HG02763 (cell line): ENCODE results near the gene RASL12.
"Not testable (repeated sequence)": the region's sequence is repeated elsewhere in the genome, so short reads cannot be mapped to it uniquely, and the experiment has no call there.

Experiments
- ATAC-seq: cut with Tn5 transposase; IDR thresholded peaks from one replicate; pipeline ENCODE4 v1.9.1; 2021; ENCODE audit warnings: mild to moderate bottlenecking, moderate library complexity; ENCODE audit not compliant: unreplicated experiment

RASL12 gene

GRCh38 chr15:65076486-65077290, 8.9 kb upstream of the RASL12 start, which contains the start of gene KBTBD13:
TSS of gene KBTBD13 (plus strand) at chr15:65076746. CDS start at chr15:65076816, 70 bp downstream.
- no peak for ATAC-seq

GRCh38 chr15:65075607-65076395, 8.0 kb upstream of the RASL12 start:
- ATAC-seq = not testable (repeated sequence)

DNA sequence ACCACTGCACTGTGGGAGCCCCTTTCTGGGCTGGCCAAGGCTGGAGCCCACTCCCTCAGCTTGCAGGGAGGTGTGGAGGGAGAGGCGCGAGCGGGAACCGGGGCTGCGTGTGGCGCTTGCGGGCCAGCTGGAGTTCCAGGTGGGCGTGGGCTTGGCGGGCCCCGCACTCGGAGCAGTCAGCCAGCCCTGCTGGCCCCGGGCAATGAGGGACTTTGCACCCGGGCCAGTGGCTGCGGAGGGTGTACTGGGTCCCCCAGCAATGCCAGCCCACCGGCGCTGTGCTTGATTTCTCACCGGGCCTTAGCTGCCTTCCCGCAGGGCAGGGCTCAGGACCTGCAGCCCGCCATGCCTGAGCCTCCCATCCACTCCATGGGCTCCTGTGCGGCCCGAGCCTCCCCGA, 7.2 kb upstream of the RASL12 start:
- ATAC-seq = not testable (repeated sequence)

DNA sequence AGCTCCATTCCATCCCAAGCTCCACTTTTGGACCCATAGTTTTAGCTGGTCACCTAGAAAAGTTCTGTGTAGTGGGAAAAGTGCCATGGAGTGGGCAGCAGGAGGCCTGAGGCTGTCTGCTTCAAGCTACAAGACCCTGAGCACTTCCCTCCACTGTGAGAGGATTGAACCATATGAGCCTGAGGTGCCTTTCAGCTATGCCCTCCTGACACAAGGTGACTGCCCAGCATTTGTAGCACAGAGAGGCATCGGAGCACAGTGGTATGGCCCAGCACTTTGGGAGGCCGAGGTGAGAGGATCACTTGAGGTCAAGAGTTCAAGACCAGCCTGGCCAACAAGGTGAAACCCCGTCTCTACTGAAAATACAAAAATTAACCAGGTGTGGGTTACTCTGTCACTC, 4.8 kb upstream of the RASL12 start:
- ATAC-seq = no peak

DNA sequence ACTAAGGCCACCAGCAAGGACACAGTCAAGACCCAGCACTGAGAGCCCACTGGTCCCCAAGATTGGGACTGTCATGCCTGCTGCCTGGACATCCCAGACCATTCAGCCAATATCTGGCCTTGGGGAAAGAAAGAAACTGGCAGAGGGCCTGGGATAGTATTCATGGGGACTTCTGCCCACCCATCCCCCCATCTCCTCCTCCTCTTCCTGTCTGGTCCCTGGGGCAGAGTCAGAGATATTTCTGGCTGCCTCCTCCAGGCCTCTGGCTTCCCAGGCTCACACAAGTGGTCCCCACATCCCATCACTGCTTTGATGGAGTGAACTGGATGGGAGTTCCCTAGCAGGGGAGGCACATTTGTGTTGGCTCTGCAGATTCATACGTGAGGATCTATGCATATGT, 4.2 kb upstream of the RASL12 start:
- no peak for ATAC-seq

DNA sequence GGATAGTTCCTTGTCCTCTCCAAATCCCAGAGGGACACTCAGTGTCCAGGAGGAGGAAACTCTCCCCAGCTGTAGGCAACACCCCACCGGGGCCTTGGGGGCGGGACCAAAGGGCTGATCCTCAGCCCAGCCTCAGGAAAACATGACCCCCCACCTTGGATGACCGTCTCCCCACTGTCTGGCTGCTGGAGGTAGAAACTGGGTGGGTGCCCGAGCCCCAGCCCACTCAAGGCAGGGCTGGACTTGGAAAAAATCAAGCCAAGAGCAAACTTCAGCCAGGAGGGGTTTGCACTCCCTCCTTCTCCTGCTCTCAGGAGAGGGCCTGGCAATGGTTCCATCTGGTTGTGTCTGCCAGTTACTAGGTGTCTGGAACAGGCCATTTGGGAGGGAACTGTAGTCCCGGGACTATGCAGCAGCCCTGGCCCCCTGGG, 3.6 kb upstream of the RASL12 start:
- no peak for ATAC-seq

GRCh38 chr15:65069779-65070546, 2.2 kb upstream of the RASL12 start:
- ATAC-seq = no peak

GRCh38 chr15:65069179-65069578, 1.4 kb upstream of the RASL12 start:
- no peak for ATAC-seq

GRCh38 chr15:65068403-65068788, 605 bp upstream of the RASL12 start:
- no peak for ATAC-seq

GRCh38 chr15:65067317-65067644, 510 bp downstream of the RASL12 start:
- ATAC-seq = no peak

- ATAC-seq = no peak
These were observed 1.0 kb downstream of the RASL12 start for GRCh38 chr15:65066635-65067316.

GRCh38 chr15:65066001-65066634, 1.7 kb downstream of the RASL12 start:
- ATAC-seq = no peak

DNA sequence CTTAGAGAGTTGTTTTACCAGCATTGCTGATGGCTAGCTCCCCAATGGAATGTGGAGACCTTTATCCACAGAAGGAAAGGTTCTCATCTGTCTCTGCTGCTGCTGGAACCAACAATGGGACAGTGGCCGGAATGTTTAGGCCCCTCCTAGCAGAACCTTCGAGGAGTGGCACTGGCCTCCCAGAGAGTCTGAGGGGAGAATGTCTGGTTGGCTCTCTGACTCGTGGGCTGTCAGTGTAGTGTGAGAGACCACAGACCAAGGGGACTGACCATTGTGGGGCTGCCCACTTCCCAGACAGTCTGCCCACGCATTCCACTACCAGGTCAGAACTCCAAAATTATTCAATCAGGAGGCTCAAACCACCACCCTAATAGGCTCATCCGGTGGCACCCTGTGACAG, 5.1 kb downstream of the RASL12 start:
- no peak for ATAC-seq

DNA sequence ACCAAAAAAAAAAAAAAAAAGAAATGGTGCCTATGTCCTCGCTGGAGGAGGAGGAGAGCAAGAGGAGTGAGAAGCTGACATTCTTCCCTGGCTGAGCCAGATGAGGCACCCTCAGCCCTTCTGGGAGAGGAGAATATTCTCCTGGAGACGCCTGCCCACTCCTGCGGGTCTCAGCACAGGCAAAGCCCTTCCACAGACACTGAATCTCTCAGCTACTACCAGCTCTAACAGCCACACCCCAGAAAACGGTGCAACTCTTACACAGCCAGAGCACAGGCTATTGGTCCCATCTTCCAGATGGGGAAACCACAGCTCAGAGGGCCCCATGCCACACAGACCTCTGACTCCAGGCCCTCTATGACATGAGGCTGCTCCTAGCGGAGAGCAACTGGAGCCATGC, 5.7 kb downstream of the RASL12 start:
- ATAC-seq = no peak

DNA sequence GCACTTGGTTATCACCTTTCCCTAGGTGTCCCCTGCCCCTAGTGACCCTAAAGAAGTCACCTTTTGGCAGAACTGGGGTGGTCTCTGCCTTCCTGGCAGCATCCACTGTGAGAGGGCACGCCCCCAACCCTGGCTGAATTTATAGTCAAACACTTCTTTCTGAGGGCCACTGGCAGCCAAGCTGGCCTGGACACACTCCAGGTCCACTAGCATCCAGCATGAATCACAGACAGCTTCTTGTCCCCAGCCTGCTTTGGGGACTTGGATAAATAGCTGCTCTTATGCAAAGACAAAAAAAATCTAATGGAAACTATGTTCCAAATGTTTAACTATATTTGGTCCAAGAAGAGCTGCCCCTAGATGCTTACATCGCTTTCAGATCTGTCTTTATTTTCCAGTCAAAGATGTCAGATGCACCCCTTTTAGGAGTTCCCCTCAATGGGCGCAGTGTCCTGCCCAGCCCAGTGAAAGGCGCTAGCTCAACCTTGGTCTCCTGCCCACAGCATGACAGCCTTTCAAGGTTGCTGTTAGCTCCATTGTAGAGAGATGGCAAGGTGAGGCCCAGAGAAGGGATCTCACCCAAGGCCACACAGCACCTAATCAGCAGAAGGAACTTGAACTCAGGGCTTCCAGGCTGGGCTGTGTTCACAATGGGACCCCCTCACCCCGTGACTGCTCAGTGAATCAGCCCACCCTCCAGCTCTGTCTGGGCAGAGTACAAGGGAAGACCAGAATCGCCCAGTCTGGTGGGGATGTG, 7.0 kb downstream of the RASL12 start:
- no peak for ATAC-seq

DNA sequence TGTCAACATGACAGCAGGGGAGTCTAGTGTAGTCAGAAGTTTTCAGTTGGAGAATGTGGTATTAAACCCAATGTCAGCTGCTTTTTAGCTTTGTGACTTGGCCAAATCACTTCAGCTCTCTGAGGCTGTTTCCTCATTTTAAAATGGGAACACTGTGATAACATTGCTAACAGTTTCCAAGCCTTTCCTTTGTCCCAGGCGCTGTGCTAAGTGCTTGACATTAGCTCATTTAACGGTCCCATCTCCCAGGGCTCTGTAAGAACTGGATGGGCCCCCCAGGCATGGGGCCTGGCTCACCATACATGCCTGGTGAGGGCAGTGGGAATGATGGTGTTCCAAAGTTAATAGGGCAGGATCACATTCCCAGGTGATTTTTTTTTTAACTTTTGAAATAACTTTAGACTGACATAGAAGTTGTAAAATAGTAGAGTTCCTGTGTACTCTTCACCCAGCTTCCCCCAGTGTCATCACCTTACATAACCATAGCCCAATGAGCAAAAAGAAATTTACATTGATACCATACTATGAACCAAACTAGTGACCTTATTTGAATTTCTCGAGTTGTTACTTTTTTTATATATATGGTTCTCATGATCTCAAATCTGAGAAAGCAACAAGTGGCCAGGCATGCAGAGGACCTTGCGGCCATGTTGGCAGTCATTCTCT, 7.7 kb downstream of the RASL12 start:
- ATAC-seq = no peak

GRCh38 chr15:65059369-65059750, 8.4 kb downstream of the RASL12 start:
- no peak for ATAC-seq

DNA sequence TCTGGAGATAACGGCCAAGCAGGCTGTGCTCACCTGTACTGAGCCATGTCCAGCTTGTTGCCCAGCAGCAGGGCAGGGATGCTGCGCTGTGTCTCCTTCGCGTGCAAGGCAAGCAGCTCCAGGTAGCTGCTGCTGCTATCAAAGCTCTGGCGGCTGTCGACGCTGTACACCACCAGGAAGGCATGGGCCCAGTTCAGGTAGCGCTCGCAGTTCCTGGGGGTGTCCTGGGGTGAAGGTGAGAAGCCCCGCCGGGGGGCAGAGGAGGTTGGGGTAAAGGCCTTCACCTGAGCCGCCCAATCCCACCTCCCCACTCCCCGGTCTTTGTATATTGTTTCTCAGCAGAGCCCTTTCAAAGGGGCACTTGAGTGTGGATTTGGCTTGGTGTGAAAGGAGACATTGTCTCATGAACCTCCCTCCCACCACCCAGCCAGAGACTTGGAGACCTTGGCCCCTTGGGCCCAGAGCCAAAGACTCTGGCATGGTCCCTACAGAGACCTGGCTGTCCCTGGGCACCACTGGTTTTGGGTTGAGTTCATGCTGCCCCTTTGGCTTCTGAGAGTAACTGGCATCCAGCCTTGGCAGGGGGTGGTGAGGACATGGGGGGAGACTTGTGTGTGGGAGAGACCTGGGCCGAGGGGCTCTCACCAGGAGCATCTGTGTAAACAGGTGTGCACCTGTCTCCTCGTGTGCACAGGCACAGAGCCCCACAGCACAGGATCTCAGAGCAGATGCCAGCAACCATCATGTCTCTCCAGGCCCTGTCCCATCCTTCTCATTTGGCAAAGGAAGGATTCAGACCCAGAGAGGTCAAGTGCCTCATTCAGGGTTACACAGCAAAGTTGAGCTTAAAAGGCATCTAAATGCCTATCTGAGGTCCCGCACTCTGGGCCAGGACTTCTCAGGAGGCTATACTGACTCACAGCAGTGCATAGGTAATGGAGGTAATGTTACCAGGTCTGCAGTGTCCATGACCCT, 9.1 kb downstream of the RASL12 start:
- no peak for ATAC-seq
